Erythroblast (primary cell): ENCODE data around the gene REEP2.
"Not testable (repeated sequence)": the region's sequence is repeated elsewhere in the genome, so short reads cannot be mapped to it uniquely, and the experiment has no call there.

Experiments used
- DNase-seq, 2 experiments: peaks; one replicate each; lab custom pipeline; 2025; lab: John Stamatoyannopoulos, UW
- GATA1 ChIP-seq: IDR thresholded peaks from 2 replicates; pipeline ENCODE4 v1.6.1; 2011; ENCODE audit warnings: low read depth, mild to moderate bottlenecking, control low read depth, low read length, moderate library complexity
- POLR2A ChIP-seq: IDR thresholded peaks from 2 replicates; pipeline ENCODE4 v1.6.1; 2011; ENCODE audit warnings: mild to moderate bottlenecking, low read length

Gene REEP2

GRCh38 chr5:138466125-138466899, 27.5 kb downstream of the REEP2 start:
- TF ChIP-seq GATA1, result no peak
- TF ChIP-seq POLR2A, result no peak
- peak in 1 of 2 experiments; percentile 72 for DNase-seq

GRCh38 chr5:138466900-138467710, 28.2 kb downstream of the REEP2 start:
- TF ChIP-seq POLR2A (no peak), GATA1 (no peak)
- peak; percentile 43 to 63 for DNase-seq

GRCh38 chr5:138467711-138468132, 28.9 kb downstream of the REEP2 start:
- TF ChIP-seq POLR2A, result no peak
- no peak for TF ChIP-seq GATA1
- peak in 1 of 2 experiments; percentile 48 for DNase-seq

- TF ChIP-seq GATA1 (no peak), POLR2A (no peak)
- DNase-seq, result no peak
Observed at GRCh38 chr5:138468133-138468965, 29.5 kb downstream of the REEP2 start.

- no peak for DNase-seq
- TF ChIP-seq POLR2A (no peak), GATA1 (no peak)
Observed at GRCh38 chr5:138468966-138469539, 30.2 kb downstream of the REEP2 start.

- no peak for DNase-seq
- TF ChIP-seq GATA1 (no peak), POLR2A (peak; percentile 97)
Observed at GRCh38 chr5:138469540-138470321, 30.9 kb downstream of the REEP2 start.

- TF ChIP-seq GATA1, result no peak
- TF ChIP-seq POLR2A, result no peak
- DNase-seq, result no peak
Observed at GRCh38 chr5:138470322-138471051, 31.6 kb downstream of the REEP2 start.

GRCh38 chr5:138471052-138471361, 32.1 kb downstream of the REEP2 start:
- DNase-seq, result no peak
- TF ChIP-seq GATA1, result no peak
- no peak for TF ChIP-seq POLR2A

GRCh38 chr5:138472353-138472752, 33.5 kb downstream of the REEP2 start:
- TF ChIP-seq GATA1 (no peak), POLR2A (no peak)
- no peak for DNase-seq

- DNase-seq, result not testable (repeated sequence)
Observed at GRCh38 chr5:138473151-138473550, 34.3 kb downstream of the REEP2 start.

GRCh38 chr5:138476918-138477317, 38.1 kb downstream of the REEP2 start:
- no peak for TF ChIP-seq GATA1
- TF ChIP-seq POLR2A, result no peak
- DNase-seq, result no peak

- no peak for DNase-seq
- no peak for TF ChIP-seq POLR2A
- no peak for TF ChIP-seq GATA1
Observed at GRCh38 chr5:138482638-138483037, 43.8 kb downstream of the REEP2 start.
